GM10248 (cell line): ENCODE measurements around the gene RASGRP3.

Source experiments
- CTCF ChIA-PET: fragments of 300-600 bp; sonication (Branson Sonifier 250); formaldehyde crosslinking; extraction: SDS; loops from one replicate; lab custom pipeline; 2021; ENCODE audit warnings: antibody characterized with exemption; lab: Yijun Ruan, JAX
- POLR2A ChIA-PET: fragments of 350-650 bp; sonication (Branson Sonifier 250); formaldehyde crosslinking; extraction: SDS; loops from one replicate; lab custom pipeline; 2020; ENCODE audit warnings: antibody characterized with exemption; lab: Yijun Ruan, JAX
- DNase-seq: peaks from one replicate; pipeline ENCODE4 v3.0.0; 2012; ENCODE audit errors: extremely low spot score
- CTCF ChIP-seq: IDR thresholded peaks from 2 replicates; pipeline ENCODE4 v1.5.1; 2012; ENCODE audit warnings: mild to moderate bottlenecking, low read depth; ENCODE audit errors: extremely low read depth, missing control alignments, control extremely low read depth

Gene RASGRP3

GRCh38 chr2:33518200-33518599 is 41.8 kb downstream of the RASGRP3 start:
- DNase-seq: no peak
- CTCF ChIA-PET: interaction anchor here (0.9 kb wide), 1 partner anchor 42 kb away, joined by 4 read pairs; the partner anchor contains the start of gene RASGRP3
- no peak for TF ChIP-seq CTCF
- POLR2A ChIA-PET: interaction anchor here (1.5 kb wide), 1 partner anchor 38 kb away, joined by 3 read pairs; no protein-coding TSS in a partner anchor

- TF ChIP-seq CTCF: no peak
- POLR2A ChIA-PET: interaction anchor here (1.5 kb wide), 1 partner anchor 38 kb away, joined by 3 read pairs; no protein-coding TSS in a partner anchor
- no peak for DNase-seq
- CTCF ChIA-PET: interaction anchor here (0.9 to 1.3 kb wide), 2 partner anchors 43 kb away, joined by 4 to 5 read pairs; partner anchors contain the start of gene RASGRP3
These were observed 42.5 kb downstream of the RASGRP3 start for GRCh38 chr2:33518929-33519328.

GRCh38 chr2:33521791-33522281 is 45.4 kb downstream of the RASGRP3 start:
- CTCF ChIA-PET: interaction anchor here (1.4 to 1.5 kb wide), 2 partner anchors 20 to 29 kb away, joined by 3 to 4 read pairs; no protein-coding TSS in a partner anchor
- POLR2A ChIA-PET: no interaction called here
- no peak for TF ChIP-seq CTCF
- no peak for DNase-seq

- ChIA-PET POLR2A (no interaction called here), CTCF (interaction anchor here (1.4 to 1.5 kb wide), 2 partner anchors 19 to 30 kb away, joined by 3 to 4 read pairs; no protein-coding TSS in a partner anchor)
- no peak for DNase-seq
- no peak for TF ChIP-seq CTCF
These were observed 46.1 kb downstream of the RASGRP3 start for GRCh38 chr2:33522576-33522975.

GRCh38 chr2:33525666-33526065 is 49.2 kb downstream of the RASGRP3 start:
- CTCF ChIA-PET: interaction anchor here (1.3 kb wide), 1 partner anchor 50 kb away, joined by 4 read pairs; no protein-coding TSS in a partner anchor
- no peak for TF ChIP-seq CTCF
- POLR2A ChIA-PET: no interaction called here
- DNase-seq: no peak

- POLR2A ChIA-PET: no interaction called here
- no peak for TF ChIP-seq CTCF
- CTCF ChIA-PET: interaction anchor here (1.3 kb wide), 1 partner anchor 50 kb away, joined by 4 read pairs; no protein-coding TSS in a partner anchor
- DNase-seq: no peak
These were observed 49.7 kb downstream of the RASGRP3 start for GRCh38 chr2:33526132-33526531.
